Mucosa of stomach (tissue), 1 donor: ENCODE results near the gene ELN.
"Not testable (repeated sequence)": the region's sequence is repeated elsewhere in the genome, so short reads cannot be mapped to it uniquely, and the experiment has no call there.

Experiments
- H3K27me3 ChIP-seq: one replicate; pipeline ENCODE4 v1.7.0; 2013; ENCODE audit warnings: mild to moderate bottlenecking, low read length; ENCODE audit not compliant: control insufficient read depth, insufficient read depth
- H3K36me3 ChIP-seq: one replicate; pipeline ENCODE4 v1.7.0; 2013; ENCODE audit warnings: low read length; ENCODE audit not compliant: control insufficient read depth, insufficient read depth
- H3K4me1 ChIP-seq: one replicate; pipeline ENCODE4 v1.7.0; 2013; ENCODE audit warnings: mild to moderate bottlenecking, low read length; ENCODE audit not compliant: control insufficient read depth, insufficient read depth
- H3K4me3 ChIP-seq: one replicate; pipeline ENCODE4 v1.7.0; 2013; ENCODE audit warnings: low read length
- H3K9ac ChIP-seq: one replicate; pipeline ENCODE4 v1.7.0; 2013; ENCODE audit warnings: mild to moderate bottlenecking, low read length, moderate library complexity
- H3K9me3 ChIP-seq: one replicate; pipeline ENCODE4 v1.7.0; 2013; ENCODE audit warnings: mild to moderate bottlenecking, low read length, moderate library complexity; ENCODE audit not compliant: control insufficient read depth
- donor health status: Pancreatic carcinoma.

Gene ELN

GRCh38 chr7:74006032-74006431 lies 21.9 kb upstream of the ELN start:
- Histone ChIP-seq H3K4me3 (no peak overlapping the region), H3K36me3 (no peaks in the 10 kb centered on the region), H3K4me1 (peaks cover 19% of the 10 kb centered on the region), H3K27me3 (no peaks in the 10 kb centered on the region), H3K9me3 (no peaks in the 10 kb centered on the region), H3K9ac (no peak overlapping the region)

- no peaks in the 10 kb centered on the region for H3K9me3 ChIP-seq
- H3K4me3 ChIP-seq, result no peak overlapping the region
- H3K4me1 ChIP-seq, result peaks cover 19% of the 10 kb centered on the region
- H3K9ac ChIP-seq, result no peak overlapping the region
- no peaks in the 10 kb centered on the region for H3K36me3 ChIP-seq
- H3K27me3 ChIP-seq, result no peaks in the 10 kb centered on the region
Measured at GRCh38 chr7:74006451-74007241, 21.3 kb upstream of the ELN start.

GRCh38 chr7:74007242-74007567 lies 20.8 kb upstream of the ELN start:
- H3K9ac ChIP-seq, result no peak overlapping the region
- H3K4me1 ChIP-seq, result peaks cover 19% of the 10 kb centered on the region
- no peaks in the 10 kb centered on the region for H3K9me3 ChIP-seq
- H3K4me3 ChIP-seq, result no peak overlapping the region
- H3K36me3 ChIP-seq, result no peaks in the 10 kb centered on the region
- H3K27me3 ChIP-seq, result no peaks in the 10 kb centered on the region

GRCh38 chr7:74008687-74009086 lies 19.3 kb upstream of the ELN start:
- H3K36me3 ChIP-seq, result no peaks in the 10 kb centered on the region
- no peaks in the 10 kb centered on the region for H3K9me3 ChIP-seq
- no peak overlapping the region for H3K9ac ChIP-seq
- no peaks in the 10 kb centered on the region for H3K27me3 ChIP-seq
- peaks cover 17% of the 10 kb centered on the region for H3K4me1 ChIP-seq
- no peak overlapping the region for H3K4me3 ChIP-seq

DNA sequence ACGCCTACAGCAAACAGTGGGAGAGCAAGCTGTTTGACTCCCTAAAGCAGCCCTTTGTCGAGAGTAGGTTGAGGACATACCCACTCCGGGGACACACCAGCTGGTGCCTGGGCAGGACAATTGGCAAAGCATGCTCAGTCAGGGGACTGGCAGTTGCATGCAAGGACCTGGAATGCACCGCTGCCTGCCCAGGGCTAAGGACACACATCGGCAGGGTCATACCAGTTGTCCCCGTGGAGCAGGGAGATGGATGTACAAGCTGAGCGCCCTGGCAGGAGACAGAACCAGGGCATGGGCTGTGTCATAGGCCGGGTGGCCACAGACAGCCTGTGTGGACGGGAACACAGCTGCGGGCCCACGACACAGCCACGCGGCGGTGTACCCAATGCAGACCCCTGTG lies 18.3 kb upstream of the ELN start:
- H3K4me3 ChIP-seq, result no peak overlapping the region
- H3K36me3 ChIP-seq, result no peaks in the 10 kb centered on the region
- H3K9ac ChIP-seq, result no peak overlapping the region
- no peaks in the 10 kb centered on the region for H3K27me3 ChIP-seq
- H3K9me3 ChIP-seq, result no peaks in the 10 kb centered on the region
- peaks cover 17% of the 10 kb centered on the region for H3K4me1 ChIP-seq

DNA sequence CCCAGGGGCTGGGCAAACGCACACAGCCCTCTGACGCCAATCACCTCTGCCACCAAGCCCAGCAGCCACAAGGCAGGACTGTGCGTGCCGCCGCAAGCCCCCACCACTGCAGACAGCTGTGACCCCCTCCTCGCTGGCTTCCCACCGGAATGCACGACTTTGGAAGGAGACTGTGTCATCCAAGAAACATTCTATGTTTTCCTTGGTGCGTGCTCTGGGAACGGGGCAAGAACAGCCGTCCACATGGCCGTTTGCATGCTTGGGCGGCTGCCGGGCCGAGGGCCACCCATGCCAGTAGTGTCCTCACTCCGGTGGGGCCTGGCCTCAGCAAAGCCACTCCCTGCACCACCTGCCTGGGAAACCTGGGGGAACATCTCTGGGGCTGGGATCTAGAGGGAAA lies 17.6 kb upstream of the ELN start:
- no peaks in the 10 kb centered on the region for H3K27me3 ChIP-seq
- H3K9me3 ChIP-seq, result no peaks in the 10 kb centered on the region
- no peak overlapping the region for H3K9ac ChIP-seq
- H3K4me1 ChIP-seq, result peaks cover 17% of the 10 kb centered on the region
- no peaks in the 10 kb centered on the region for H3K36me3 ChIP-seq
- no peak overlapping the region for H3K4me3 ChIP-seq

- H3K4me1 ChIP-seq, result peaks cover 17% of the 10 kb centered on the region
- H3K4me3 ChIP-seq, H3K36me3 ChIP-seq, H3K9ac ChIP-seq, H3K27me3 ChIP-seq, H3K9me3 ChIP-seq: not testable (repeated sequence)
Measured at GRCh38 chr7:74011421-74011820, 16.6 kb upstream of the ELN start.

DNA sequence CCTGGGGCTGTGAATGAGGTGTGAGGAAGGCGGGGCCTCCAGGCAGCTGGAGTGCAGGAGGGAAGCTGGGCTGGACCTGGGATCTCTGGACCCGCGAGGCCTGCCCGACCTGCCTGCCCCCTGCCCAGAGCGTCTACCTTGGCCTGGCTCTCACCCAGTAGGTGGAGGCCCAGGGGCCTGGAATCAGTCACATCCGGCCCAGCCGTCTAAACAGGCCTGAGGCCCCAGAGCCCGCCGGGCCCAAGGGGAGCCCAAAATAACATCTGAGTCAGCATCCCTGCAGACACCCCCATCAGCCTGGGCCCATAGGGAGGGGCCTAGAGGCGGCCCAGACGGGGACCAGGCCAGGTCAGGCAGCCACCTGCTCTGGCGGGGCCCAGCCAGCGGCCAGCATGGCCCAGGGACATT lies 15.1 kb upstream of the ELN start:
- Histone ChIP-seq H3K4me1 (peaks cover 9% of the 10 kb centered on the region), H3K9ac (no peak overlapping the region), H3K36me3 (no peaks in the 10 kb centered on the region), H3K4me3 (no peak overlapping the region), H3K9me3 (no peaks in the 10 kb centered on the region), H3K27me3 (no peaks in the 10 kb centered on the region)

GRCh38 chr7:74013539-74014272 lies 14.3 kb upstream of the ELN start:
- no peak overlapping the region for H3K9ac ChIP-seq
- H3K4me1 ChIP-seq, result peaks cover 9% of the 10 kb centered on the region
- H3K27me3 ChIP-seq, result no peaks in the 10 kb centered on the region

GRCh38 chr7:74014931-74015330 lies 13.0 kb upstream of the ELN start:
- Histone ChIP-seq H3K9me3 (no peaks in the 10 kb centered on the region), H3K4me1 (peaks cover 9% of the 10 kb centered on the region), H3K27me3 (no peaks in the 10 kb centered on the region), H3K4me3 (no peak overlapping the region), H3K36me3 (no peaks in the 10 kb centered on the region), H3K9ac (no peak overlapping the region)

More at GRCh38 chr7:74013539-74014272, 14.3 kb upstream of the ELN start:
- H3K9me3 ChIP-seq, result no peaks in the 10 kb centered on the region
- no peak overlapping the region for H3K4me3 ChIP-seq
- no peaks in the 10 kb centered on the region for H3K36me3 ChIP-seq

DNA sequence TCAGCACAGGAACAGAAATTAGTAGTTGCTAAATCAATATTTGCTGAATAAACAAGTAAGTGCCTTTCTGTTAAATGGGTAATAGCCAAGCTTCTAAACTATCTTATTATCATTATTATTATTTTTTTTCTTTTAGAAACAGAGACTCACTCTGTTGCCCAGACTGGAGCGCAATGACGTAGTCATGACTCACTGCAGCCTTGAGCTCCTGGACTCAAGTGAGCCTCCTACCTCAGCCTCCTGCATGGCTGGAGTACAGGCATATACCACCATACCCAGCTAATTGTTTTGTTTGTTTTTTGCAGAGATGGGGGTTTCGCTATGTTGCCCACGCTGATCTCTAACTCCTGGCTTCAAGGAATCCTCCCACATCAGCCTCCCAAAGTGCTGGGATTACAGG lies 12.3 kb upstream of the ELN start:
- Histone ChIP-seq H3K27me3 (no peaks in the 10 kb centered on the region), H3K9me3 (no peaks in the 10 kb centered on the region), H3K4me3 (no peak overlapping the region), H3K9ac (no peak overlapping the region), H3K4me1 (peaks cover 9% of the 10 kb centered on the region), H3K36me3 (no peaks in the 10 kb centered on the region)

GRCh38 chr7:74017125-74017524 lies 10.8 kb upstream of the ELN start:
- peaks cover 8% of the 10 kb centered on the region for H3K27me3 ChIP-seq
- H3K4me1 ChIP-seq, result peaks cover 13% of the 10 kb centered on the region
- H3K9me3 ChIP-seq, result no peaks in the 10 kb centered on the region
- H3K4me3 ChIP-seq, result no peak overlapping the region
- no peak overlapping the region for H3K9ac ChIP-seq
- H3K36me3 ChIP-seq, result no peaks in the 10 kb centered on the region
